HEK293 (cell line): Measurements from ENCODE around the gene SORBS2.

Experiments
- CTCF ChIP-seq: fragments of 450-650 bp; formaldehyde crosslinking; IDR thresholded peaks from 2 replicates; pipeline ENCODE4 v1.5.1; 2016; ENCODE audit warnings: missing biosample characterization, missing genetic modification characterization
- ELK4 ChIP-seq: IDR thresholded peaks from 2 replicates; pipeline ENCODE4 v1.6.1; 2011; ENCODE audit warnings: mild to moderate bottlenecking, low read depth, low read length, borderline replicate concordance
- HOXA7 ChIP-seq: sonication (generic); formaldehyde crosslinking; IDR thresholded peaks from 2 replicates; pipeline ENCODE4 v1.8.1; 2022; ENCODE audit warnings: missing genetic modification reagents, borderline replicate concordance
- HOXD13 ChIP-seq: sonication (generic); formaldehyde crosslinking; IDR thresholded peaks from 2 replicates; pipeline ENCODE4 v1.8.0; 2022; ENCODE audit warnings: missing genetic modification reagents, borderline replicate concordance
- IKZF3 ChIP-seq: fragments of 450-650 bp; IDR thresholded peaks from 2 replicates; pipeline ENCODE4 v1.5.0; 2018; ENCODE audit warnings: missing biosample characterization, mild to moderate bottlenecking, missing genetic modification characterization, moderate library complexity
- REPIN1 ChIP-seq: fragments of 450-650 bp; formaldehyde crosslinking; IDR thresholded peaks from 2 replicates; pipeline ENCODE4 v1.5.1; 2017; ENCODE audit warnings: missing biosample characterization, missing genetic modification characterization, low read depth
- YY2 ChIP-seq: fragments of 450-650 bp; formaldehyde crosslinking; IDR thresholded peaks from 2 replicates; pipeline ENCODE4 v1.5.1; 2016; ENCODE audit warnings: missing biosample characterization, missing genetic modification characterization
- ZNF266 ChIP-seq: fragments of 450-650 bp; formaldehyde crosslinking; IDR thresholded peaks from 2 replicates; pipeline ENCODE4 v1.5.1; 2016; ENCODE audit warnings: missing biosample characterization, missing genetic modification characterization, low read depth
- ZXDB ChIP-seq: fragments of 450-650 bp; formaldehyde crosslinking; IDR thresholded peaks from 2 replicates; pipeline ENCODE4 v1.5.1; 2016; ENCODE audit warnings: missing biosample characterization, missing genetic modification characterization
- TF ChIP-seq, protein P1 (sequence below): fragments of 450-650 bp; formaldehyde crosslinking; conservative IDR thresholded peaks from 2 replicates; pipeline ENCODE4 v1.5.1; 2016; ENCODE audit warnings: low read depth, missing biosample characterization, missing genetic modification characterization
- TF ChIP-seq, protein P2 (sequence below): fragments of 450-650 bp; formaldehyde crosslinking; IDR thresholded peaks from 2 replicates; pipeline ENCODE4 v1.5.1; 2016; ENCODE audit warnings: missing biosample characterization, missing genetic modification characterization, low read depth
- TF ChIP-seq, protein P3 (sequence below): fragments of 450-650 bp; formaldehyde crosslinking; IDR thresholded peaks from 2 replicates; pipeline ENCODE4 v1.5.1; 2016; ENCODE audit warnings: missing biosample characterization, missing genetic modification characterization
- TF ChIP-seq, protein P4 (sequence below): fragments of 450-650 bp; formaldehyde crosslinking; IDR thresholded peaks from 2 replicates; pipeline ENCODE4 v1.5.1; 2017; ENCODE audit warnings: missing biosample characterization, missing genetic modification characterization

DNA sequence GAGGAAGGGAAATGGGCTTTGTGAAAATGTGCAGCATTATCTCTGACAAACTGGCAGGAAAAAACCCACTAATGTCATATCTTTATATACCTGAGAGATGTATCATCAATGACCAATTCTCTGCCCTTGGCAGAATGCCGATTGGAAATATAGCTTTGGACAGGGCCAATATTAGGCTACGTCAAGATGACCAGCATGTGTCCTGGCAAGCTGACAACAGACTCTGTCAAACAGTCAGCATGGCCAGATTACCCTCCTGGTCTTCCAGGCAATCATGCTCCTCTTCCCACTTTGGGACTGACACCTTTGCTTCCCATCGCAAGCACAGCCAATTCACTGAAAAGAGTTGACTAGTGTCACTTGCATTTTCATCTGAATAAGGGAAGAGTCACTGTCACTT is 57.0 kb downstream of the SORBS2 start:
- TF ChIP-seq HOXD13 (CRISPR knock-in tag) = no peak
- TF ChIP-seq, protein P1, sequence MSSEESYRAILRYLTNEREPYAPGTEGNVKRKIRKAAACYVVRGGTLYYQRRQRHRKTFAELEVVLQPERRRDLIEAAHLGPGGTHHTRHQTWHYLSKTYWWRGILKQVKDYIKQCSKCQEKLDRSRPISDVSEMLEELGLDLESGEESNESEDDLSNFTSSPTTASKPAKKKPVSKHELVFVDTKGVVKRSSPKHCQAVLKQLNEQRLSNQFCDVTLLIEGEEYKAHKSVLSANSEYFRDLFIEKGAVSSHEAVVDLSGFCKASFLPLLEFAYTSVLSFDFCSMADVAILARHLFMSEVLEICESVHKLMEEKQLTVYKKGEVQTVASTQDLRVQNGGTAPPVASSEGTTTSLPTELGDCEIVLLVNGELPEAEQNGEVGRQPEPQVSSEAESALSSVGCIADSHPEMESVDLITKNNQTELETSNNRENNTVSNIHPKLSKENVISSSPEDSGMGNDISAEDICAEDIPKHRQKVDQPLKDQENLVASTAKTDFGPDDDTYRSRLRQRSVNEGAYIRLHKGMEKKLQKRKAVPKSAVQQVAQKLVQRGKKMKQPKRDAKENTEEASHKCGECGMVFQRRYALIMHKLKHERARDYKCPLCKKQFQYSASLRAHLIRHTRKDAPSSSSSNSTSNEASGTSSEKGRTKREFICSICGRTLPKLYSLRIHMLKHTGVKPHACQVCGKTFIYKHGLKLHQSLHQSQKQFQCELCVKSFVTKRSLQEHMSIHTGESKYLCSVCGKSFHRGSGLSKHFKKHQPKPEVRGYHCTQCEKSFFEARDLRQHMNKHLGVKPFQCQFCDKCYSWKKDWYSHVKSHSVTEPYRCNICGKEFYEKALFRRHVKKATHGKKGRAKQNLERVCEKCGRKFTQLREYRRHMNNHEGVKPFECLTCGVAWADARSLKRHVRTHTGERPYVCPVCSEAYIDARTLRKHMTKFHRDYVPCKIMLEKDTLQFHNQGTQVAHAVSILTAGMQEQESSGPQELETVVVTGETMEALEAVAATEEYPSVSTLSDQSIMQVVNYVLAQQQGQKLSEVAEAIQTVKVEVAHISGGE = no peak
- TF ChIP-seq, protein P2, sequence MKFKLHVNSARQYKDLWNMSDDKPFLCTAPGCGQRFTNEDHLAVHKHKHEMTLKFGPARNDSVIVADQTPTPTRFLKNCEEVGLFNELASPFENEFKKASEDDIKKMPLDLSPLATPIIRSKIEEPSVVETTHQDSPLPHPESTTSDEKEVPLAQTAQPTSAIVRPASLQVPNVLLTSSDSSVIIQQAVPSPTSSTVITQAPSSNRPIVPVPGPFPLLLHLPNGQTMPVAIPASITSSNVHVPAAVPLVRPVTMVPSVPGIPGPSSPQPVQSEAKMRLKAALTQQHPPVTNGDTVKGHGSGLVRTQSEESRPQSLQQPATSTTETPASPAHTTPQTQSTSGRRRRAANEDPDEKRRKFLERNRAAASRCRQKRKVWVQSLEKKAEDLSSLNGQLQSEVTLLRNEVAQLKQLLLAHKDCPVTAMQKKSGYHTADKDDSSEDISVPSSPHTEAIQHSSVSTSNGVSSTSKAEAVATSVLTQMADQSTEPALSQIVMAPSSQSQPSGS = no peak
- no peak for TF ChIP-seq ZNF266 (tag by site-specific recombination)
- TF ChIP-seq CTCF (tag by site-specific recombination) = no peak
- TF ChIP-seq, protein P3, sequence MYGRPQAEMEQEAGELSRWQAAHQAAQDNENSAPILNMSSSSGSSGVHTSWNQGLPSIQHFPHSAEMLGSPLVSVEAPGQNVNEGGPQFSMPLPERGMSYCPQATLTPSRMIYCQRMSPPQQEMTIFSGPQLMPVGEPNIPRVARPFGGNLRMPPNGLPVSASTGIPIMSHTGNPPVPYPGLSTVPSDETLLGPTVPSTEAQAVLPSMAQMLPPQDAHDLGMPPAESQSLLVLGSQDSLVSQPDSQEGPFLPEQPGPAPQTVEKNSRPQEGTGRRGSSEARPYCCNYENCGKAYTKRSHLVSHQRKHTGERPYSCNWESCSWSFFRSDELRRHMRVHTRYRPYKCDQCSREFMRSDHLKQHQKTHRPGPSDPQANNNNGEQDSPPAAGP = no peak
- TF ChIP-seq ELK4 = no peak
- TF ChIP-seq REPIN1 (tag by site-specific recombination) = no peak
- no peak for TF ChIP-seq ZXDB (tag by site-specific recombination)
- TF ChIP-seq IKZF3 (tag by site-specific recombination) = no peak
- no peak for TF ChIP-seq YY2 (tag by site-specific recombination)
- no peak for TF ChIP-seq HOXA7 (CRISPR knock-in tag)
- TF ChIP-seq, protein P4, sequence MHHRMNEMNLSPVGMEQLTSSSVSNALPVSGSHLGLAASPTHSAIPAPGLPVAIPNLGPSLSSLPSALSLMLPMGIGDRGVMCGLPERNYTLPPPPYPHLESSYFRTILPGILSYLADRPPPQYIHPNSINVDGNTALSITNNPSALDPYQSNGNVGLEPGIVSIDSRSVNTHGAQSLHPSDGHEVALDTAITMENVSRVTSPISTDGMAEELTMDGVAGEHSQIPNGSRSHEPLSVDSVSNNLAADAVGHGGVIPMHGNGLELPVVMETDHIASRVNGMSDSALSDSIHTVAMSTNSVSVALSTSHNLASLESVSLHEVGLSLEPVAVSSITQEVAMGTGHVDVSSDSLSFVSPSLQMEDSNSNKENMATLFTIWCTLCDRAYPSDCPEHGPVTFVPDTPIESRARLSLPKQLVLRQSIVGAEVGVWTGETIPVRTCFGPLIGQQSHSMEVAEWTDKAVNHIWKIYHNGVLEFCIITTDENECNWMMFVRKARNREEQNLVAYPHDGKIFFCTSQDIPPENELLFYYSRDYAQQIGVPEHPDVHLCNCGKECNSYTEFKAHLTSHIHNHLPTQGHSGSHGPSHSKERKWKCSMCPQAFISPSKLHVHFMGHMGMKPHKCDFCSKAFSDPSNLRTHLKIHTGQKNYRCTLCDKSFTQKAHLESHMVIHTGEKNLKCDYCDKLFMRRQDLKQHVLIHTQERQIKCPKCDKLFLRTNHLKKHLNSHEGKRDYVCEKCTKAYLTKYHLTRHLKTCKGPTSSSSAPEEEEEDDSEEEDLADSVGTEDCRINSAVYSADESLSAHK (tag by site-specific recombination) = no peak
